ENCODE results near the gene PRKCA.

DNA sequence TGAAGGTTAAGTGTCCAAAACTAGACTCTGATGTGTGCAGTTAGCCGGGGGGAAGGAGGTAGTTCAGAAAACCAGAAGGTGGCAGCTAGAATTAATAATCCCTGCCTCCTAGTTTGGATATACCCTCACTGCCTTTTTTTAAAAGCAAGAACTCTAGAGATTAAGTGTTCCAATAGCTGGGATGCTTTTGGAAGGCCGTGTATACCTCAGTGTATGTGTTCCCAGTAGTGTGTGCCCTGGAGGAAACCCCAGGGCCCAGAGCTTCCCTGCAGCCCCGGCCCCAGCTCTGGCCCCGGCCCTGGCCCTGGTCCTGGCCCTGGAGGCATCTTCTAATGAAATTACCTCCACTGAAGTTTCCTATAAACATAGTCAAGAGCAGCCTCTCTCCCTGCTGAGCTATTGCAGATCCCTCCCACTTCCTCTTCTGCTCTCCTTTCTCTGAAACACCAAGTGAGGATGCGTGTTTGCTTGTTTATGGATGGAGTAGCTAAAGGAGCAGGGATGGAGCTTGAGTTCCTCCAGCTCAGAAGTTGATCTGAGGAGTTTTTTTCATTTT is 130.7 kb downstream of the PRKCA start:
- TF ChIP-seq, protein P1, sequence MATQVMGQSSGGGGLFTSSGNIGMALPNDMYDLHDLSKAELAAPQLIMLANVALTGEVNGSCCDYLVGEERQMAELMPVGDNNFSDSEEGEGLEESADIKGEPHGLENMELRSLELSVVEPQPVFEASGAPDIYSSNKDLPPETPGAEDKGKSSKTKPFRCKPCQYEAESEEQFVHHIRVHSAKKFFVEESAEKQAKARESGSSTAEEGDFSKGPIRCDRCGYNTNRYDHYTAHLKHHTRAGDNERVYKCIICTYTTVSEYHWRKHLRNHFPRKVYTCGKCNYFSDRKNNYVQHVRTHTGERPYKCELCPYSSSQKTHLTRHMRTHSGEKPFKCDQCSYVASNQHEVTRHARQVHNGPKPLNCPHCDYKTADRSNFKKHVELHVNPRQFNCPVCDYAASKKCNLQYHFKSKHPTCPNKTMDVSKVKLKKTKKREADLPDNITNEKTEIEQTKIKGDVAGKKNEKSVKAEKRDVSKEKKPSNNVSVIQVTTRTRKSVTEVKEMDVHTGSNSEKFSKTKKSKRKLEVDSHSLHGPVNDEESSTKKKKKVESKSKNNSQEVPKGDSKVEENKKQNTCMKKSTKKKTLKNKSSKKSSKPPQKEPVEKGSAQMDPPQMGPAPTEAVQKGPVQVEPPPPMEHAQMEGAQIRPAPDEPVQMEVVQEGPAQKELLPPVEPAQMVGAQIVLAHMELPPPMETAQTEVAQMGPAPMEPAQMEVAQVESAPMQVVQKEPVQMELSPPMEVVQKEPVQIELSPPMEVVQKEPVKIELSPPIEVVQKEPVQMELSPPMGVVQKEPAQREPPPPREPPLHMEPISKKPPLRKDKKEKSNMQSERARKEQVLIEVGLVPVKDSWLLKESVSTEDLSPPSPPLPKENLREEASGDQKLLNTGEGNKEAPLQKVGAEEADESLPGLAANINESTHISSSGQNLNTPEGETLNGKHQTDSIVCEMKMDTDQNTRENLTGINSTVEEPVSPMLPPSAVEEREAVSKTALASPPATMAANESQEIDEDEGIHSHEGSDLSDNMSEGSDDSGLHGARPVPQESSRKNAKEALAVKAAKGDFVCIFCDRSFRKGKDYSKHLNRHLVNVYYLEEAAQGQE (IDR thresholded peaks at IDR 0.05; ENCODE audit: insufficient read depth in 1 of 2, low read depth in 2 of 2, low read length in 2 of 2) = peak; percentile 62 to 85; a peak in 3 of 4 replicates
- TF ChIP-seq TAF1 (IDR thresholded peaks at IDR 0.05; ENCODE audit: borderline replicate concordance, insufficient read depth, low read length) (no peak), POLR2AphosphoS5 (IDR thresholded peaks at IDR 0.05; ENCODE audit: low read depth, low read length) (no peak)
